Breast epithelium (tissue), 3 donors: ENCODE data around the gene PLEKHH1.

Source experiments
- POLR2A ChIP-seq: fragments of 450-650 bp; IDR thresholded peaks from one replicate; pipeline ENCODE4 v1.6.1; 2016; ENCODE audit warnings: antibody characterized with exemption, mild to moderate bottlenecking, moderate library complexity
- POLR2AphosphoS5 ChIP-seq, 3 donors: sonication (generic); formaldehyde crosslinking; IDR thresholded peaks; one replicate each; pipeline ENCODE4 v1.6.1; 2017; ENCODE audit warnings: antibody characterized with exemption in 3 of 3
- TF ChIP-seq, protein P1 (sequence below), 3 donors: fragments of 450-650 bp; IDR thresholded peaks; one replicate each; pipeline ENCODE4 v1.5.1; 2016 to 2017; ENCODE audit warnings: antibody characterized with exemption in 3 of 3, mild to moderate bottlenecking in 3 of 3, moderate library complexity in 3 of 3

- TF ChIP-seq, protein P1, sequence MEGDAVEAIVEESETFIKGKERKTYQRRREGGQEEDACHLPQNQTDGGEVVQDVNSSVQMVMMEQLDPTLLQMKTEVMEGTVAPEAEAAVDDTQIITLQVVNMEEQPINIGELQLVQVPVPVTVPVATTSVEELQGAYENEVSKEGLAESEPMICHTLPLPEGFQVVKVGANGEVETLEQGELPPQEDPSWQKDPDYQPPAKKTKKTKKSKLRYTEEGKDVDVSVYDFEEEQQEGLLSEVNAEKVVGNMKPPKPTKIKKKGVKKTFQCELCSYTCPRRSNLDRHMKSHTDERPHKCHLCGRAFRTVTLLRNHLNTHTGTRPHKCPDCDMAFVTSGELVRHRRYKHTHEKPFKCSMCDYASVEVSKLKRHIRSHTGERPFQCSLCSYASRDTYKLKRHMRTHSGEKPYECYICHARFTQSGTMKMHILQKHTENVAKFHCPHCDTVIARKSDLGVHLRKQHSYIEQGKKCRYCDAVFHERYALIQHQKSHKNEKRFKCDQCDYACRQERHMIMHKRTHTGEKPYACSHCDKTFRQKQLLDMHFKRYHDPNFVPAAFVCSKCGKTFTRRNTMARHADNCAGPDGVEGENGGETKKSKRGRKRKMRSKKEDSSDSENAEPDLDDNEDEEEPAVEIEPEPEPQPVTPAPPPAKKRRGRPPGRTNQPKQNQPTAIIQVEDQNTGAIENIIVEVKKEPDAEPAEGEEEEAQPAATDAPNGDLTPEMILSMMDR (IDR thresholded peaks at IDR 0.05): no peak
- TF ChIP-seq POLR2AphosphoS5 (IDR thresholded peaks at IDR 0.05): no peak
- no peak for TF ChIP-seq POLR2A
Measured at GRCh38 chr14:67572608-67573007, 39.5 kb downstream of the PLEKHH1 start.
